ENCODE results near the gene CDT1. TPM values are rescaled to one million over a fixed set of nuclear protein-coding genes. Genes with fewer than 3 reads are reported as not detected.

Gene CDT1
- total and polyA plus RNA-seq, 10 of the 15 experiments (the other 5 are each of a cell fraction or from before 2014, with no cell fraction given) = 0.50 to 87.6 (median 8.8) TPM

DNA sequence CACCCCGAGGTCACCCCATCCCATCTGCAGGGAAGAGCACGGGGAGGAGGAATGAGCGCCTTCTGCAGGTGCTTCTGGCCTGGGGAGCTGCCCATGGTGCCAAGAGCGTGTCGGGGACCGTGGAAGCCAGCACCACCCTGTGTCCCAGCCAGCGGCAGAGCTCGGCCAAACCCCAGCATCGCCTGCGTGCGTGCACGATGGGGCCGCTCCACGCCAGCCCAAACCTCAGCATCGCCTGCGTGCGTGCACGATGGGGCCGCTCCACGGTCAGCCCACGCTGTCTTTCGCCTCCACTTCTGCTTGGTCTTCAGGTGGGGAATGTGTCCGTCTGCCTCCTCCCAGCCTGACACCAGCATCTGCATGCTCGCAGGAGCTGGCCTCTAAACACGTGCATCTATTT, 39.2 kb downstream of the CDT1 start:
- H3K4me1 ChIP-seq (ENCODE audit: control insufficient read depth, insufficient read depth, low read length) = no peaks in the 10 kb centered on the region
- TF ChIP-seq IRF5 (IDR thresholded peaks at IDR 0.05; ENCODE audit: borderline replicate concordance) = no peak
- TF ChIP-seq STAT3 (IDR thresholded peaks at IDR 0.05; ENCODE audit: low read depth, low read length) = no peak
- no peak for TF ChIP-seq SIN3A (IDR thresholded peaks at IDR 0.05; ENCODE audit: low read depth, low read length)
- TF ChIP-seq, protein P1, sequence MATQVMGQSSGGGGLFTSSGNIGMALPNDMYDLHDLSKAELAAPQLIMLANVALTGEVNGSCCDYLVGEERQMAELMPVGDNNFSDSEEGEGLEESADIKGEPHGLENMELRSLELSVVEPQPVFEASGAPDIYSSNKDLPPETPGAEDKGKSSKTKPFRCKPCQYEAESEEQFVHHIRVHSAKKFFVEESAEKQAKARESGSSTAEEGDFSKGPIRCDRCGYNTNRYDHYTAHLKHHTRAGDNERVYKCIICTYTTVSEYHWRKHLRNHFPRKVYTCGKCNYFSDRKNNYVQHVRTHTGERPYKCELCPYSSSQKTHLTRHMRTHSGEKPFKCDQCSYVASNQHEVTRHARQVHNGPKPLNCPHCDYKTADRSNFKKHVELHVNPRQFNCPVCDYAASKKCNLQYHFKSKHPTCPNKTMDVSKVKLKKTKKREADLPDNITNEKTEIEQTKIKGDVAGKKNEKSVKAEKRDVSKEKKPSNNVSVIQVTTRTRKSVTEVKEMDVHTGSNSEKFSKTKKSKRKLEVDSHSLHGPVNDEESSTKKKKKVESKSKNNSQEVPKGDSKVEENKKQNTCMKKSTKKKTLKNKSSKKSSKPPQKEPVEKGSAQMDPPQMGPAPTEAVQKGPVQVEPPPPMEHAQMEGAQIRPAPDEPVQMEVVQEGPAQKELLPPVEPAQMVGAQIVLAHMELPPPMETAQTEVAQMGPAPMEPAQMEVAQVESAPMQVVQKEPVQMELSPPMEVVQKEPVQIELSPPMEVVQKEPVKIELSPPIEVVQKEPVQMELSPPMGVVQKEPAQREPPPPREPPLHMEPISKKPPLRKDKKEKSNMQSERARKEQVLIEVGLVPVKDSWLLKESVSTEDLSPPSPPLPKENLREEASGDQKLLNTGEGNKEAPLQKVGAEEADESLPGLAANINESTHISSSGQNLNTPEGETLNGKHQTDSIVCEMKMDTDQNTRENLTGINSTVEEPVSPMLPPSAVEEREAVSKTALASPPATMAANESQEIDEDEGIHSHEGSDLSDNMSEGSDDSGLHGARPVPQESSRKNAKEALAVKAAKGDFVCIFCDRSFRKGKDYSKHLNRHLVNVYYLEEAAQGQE (IDR thresholded peaks at IDR 0.05; ENCODE audit: low read depth, low read length) = no peak
- no peak for TF ChIP-seq PML (IDR thresholded peaks at IDR 0.05; ENCODE audit: low read length)
- TF ChIP-seq SPI1 (IDR thresholded peaks at IDR 0.05; ENCODE audit: borderline replicate concordance, insufficient read depth, low read depth, low read length) = no peak
- TF ChIP-seq SRF (IDR thresholded peaks at IDR 0.05; ENCODE audit: low read depth in 2 of 2, low read length in 2 of 2) = no peak
- TF ChIP-seq, protein P2, sequence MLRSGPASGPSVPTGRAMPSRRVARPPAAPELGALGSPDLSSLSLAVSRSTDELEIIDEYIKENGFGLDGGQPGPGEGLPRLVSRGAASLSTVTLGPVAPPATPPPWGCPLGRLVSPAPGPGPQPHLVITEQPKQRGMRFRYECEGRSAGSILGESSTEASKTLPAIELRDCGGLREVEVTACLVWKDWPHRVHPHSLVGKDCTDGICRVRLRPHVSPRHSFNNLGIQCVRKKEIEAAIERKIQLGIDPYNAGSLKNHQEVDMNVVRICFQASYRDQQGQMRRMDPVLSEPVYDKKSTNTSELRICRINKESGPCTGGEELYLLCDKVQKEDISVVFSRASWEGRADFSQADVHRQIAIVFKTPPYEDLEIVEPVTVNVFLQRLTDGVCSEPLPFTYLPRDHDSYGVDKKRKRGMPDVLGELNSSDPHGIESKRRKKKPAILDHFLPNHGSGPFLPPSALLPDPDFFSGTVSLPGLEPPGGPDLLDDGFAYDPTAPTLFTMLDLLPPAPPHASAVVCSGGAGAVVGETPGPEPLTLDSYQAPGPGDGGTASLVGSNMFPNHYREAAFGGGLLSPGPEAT (IDR thresholded peaks at IDR 0.05; ENCODE audit: low read depth) = no peak
- TF ChIP-seq RAD21 (IDR thresholded peaks at IDR 0.05; ENCODE audit: insufficient read depth, low read depth, low read length) = no peak
- no peak for TF ChIP-seq ZZZ3 (IDR thresholded peaks at IDR 0.05; ENCODE audit: control insufficient read depth, insufficient read length, low read depth)
- TF ChIP-seq GABPA (IDR thresholded peaks at IDR 0.05; ENCODE audit: low read depth) = no peak
- no peak for TF ChIP-seq LARP7 (IDR thresholded peaks at IDR 0.05)
- H3K9ac ChIP-seq (ENCODE audit: control insufficient read depth, insufficient read depth, low read length) = no peak overlapping the region
- H3K27ac ChIP-seq (ENCODE audit: control insufficient read depth, insufficient read depth) = no peak overlapping the region
- POLR2A ChIA-PET = interaction anchor here (0.6 kb wide), 1 partner anchor 11 kb away, joined by 7 read pairs; no protein-coding TSS in a partner anchor
- no peaks in the 10 kb centered on the region for H3K79me2 ChIP-seq (ENCODE audit: control insufficient read depth, insufficient read depth, low read length)
- BruUV-seq (replicated peaks) = no TSS peak
- no peak overlapping the region for H3K4me3 ChIP-seq
- RAD21 ChIA-PET (ENCODE audit: unreplicated experiment) = no interaction called here
- no peaks in the 10 kb centered on the region for H3K27me3 ChIP-seq (replicated peaks in 1 of 2; ENCODE audit: control insufficient read depth in 2 of 2, insufficient read depth in 2 of 2, low read length in 1 of 2)
- FAIRE-seq (no peak), DNase-seq (ENCODE audit: low read depth, low spot score) (no peak), ATAC-seq (no peak)
- intact Hi-C loops (cut with micrococcal nuclease; ENCODE audit: unreplicated experiment) (no loop called here), in situ Hi-C loops (cut with MboI) (no loop called here)
- H4K20me1 ChIP-seq (ENCODE audit: control insufficient read depth, insufficient read depth) = no peaks in the 10 kb centered on the region
- no peaks in the 10 kb centered on the region for H3K9me3 ChIP-seq (replicated peaks; ENCODE audit: control insufficient read depth, insufficient read depth, low read length)
- CTCF ChIA-PET = no interaction called here
- H2AFZ ChIP-seq (ENCODE audit: control insufficient read depth, low read depth, low read length) = no peak overlapping the region
- H3K4me2 ChIP-seq (ENCODE audit: control insufficient read depth, insufficient read depth) = no peak overlapping the region
- no peaks in the 10 kb centered on the region; a peak in 1 of 4 replicates for H3K36me3 ChIP-seq (ENCODE audit: control insufficient read depth in 2 of 2, insufficient read depth in 2 of 2, low read length in 1 of 2)
- SMC1A ChIA-PET (ENCODE audit: uncharacterized antibody, unreplicated experiment) = no interaction called here
- WGBS (ENCODE audit: insufficient coverage, insufficient replicate concordance, low lambda C conversion rate, missing lambda C conversion rate) = 95% methylated on average over 25 of the region's 25 CpGs
